ENCODE data around the gene WDR76.

- no peak for TF ChIP-seq BHLHE40 (IDR thresholded peaks at IDR 0.05; ENCODE audit: low read depth, low read length)
- no peak for TF ChIP-seq CTCF (IDR thresholded peaks at IDR 0.05)
Measured at GRCh38 chr15:43905755-43906154, 79.0 kb downstream of the WDR76 start.

Data from A549 (cell line).